RWPE1 (cell line): ENCODE measurements around the gene ZNF213.
A peak's percentile ranks its signal among the peaks of the same experiment; 100 is the strongest.

Experiments
- CTCF ChIA-PET: fragments of 350-600 bp; sonication (Branson Sonifier 250); formaldehyde crosslinking; extraction: SDS; loops from one replicate; lab custom pipeline; 2021; lab: Yijun Ruan, JAX
- POLR2A ChIA-PET: fragments of 400-600 bp; formaldehyde crosslinking; extraction: SDS; loops from one replicate; lab custom pipeline; 2020; ENCODE audit warnings: antibody characterized with exemption; ENCODE audit not compliant: low non-redundant PET; lab: Yijun Ruan, JAX
- DNase-seq: peaks from one replicate; pipeline ENCODE4 v3.0.0; 2012; ENCODE audit warnings: low spot score
- H3K27ac ChIP-seq: fragments of 450-650 bp; 2 replicates; pipeline ENCODE4 v1.5.1; 2017
- CTCF ChIP-seq: fragments of 450-650 bp; conservative IDR thresholded peaks from 2 replicates; pipeline ENCODE4 v1.5.1; 2017; ENCODE audit warnings: low read depth, mild to moderate bottlenecking

The ZNF213 gene

GRCh38 chr16:3149630-3150345, 15.0 kb downstream of the ZNF213 start:
- POLR2A ChIA-PET = interaction anchor here (0.5 to 1.0 kb wide), 3 partner anchors 11 to 193 kb away, joined by 3 to 7 read pairs (median 3); partner anchors contain the start of gene ZNF213
- peak; percentile 61 for DNase-seq
- CTCF ChIA-PET = interaction anchor here (0.6 to 1.3 kb wide), 5 partner anchors 9 to 72 kb away, joined by 3 to 6 read pairs (median 3); no protein-coding TSS in a partner anchor

GRCh38 chr16:3150346-3151218, 15.8 kb downstream of the ZNF213 start:
- CTCF ChIA-PET = interaction anchor here (0.6 to 1.3 kb wide), 3 partner anchors 10 to 64 kb away, joined by 3 to 6 read pairs (median 4); no protein-coding TSS in a partner anchor
- peak overlapping the region; percentile 90 for H3K27ac ChIP-seq
- DNase-seq = peak; percentile 95
- POLR2A ChIA-PET = interaction anchor here (0.5 to 1.0 kb wide), 3 partner anchors 10 to 194 kb away, joined by 3 to 7 read pairs (median 3); partner anchors contain the start of gene ZNF213
- no peak for TF ChIP-seq CTCF

More at GRCh38 chr16:3149630-3150345, 15.0 kb downstream of the ZNF213 start:
- peak; percentile 71 for TF ChIP-seq CTCF
- H3K27ac ChIP-seq = peak overlapping the region; percentile 90

GRCh38 chr16:3152027-3152276, 17.1 kb downstream of the ZNF213 start:
- no peak for TF ChIP-seq CTCF
- DNase-seq = no peak
- H3K27ac ChIP-seq = peak overlapping the region; percentile 79
- CTCF ChIA-PET = no interaction called here
- POLR2A ChIA-PET = no interaction called here

- ChIA-PET POLR2A (interaction anchor here (0.6 kb wide), 1 partner anchor 35 kb away, joined by 4 read pairs; no protein-coding TSS in a partner anchor), CTCF (interaction anchor here (0.8 kb wide), 1 partner anchor 35 kb away, joined by 3 read pairs; no protein-coding TSS in a partner anchor)
- peak; percentile 78 for DNase-seq
- H3K27ac ChIP-seq = peak overlapping the region; percentile 79
- TF ChIP-seq CTCF = peak; percentile 63
Measured at GRCh38 chr16:3152277-3152990, 17.6 kb downstream of the ZNF213 start.

GRCh38 chr16:3152991-3153368, 18.2 kb downstream of the ZNF213 start:
- no peak for DNase-seq
- TF ChIP-seq CTCF = no peak
- ChIA-PET CTCF (interaction anchor here (0.8 kb wide), 1 partner anchor 36 kb away, joined by 3 read pairs; no protein-coding TSS in a partner anchor), POLR2A (no interaction called here)
- H3K27ac ChIP-seq = peak overlapping the region; percentile 79
